ENCODE measurements around the gene KCNK10. TPM values are rescaled to one million over a fixed set of nuclear protein-coding genes. Genes with fewer than 3 reads are reported as not detected.

The KCNK10 gene
- total RNA-seq, 4 donors from 2014 or later: 0.02 TPM; not detected in 3

- intact Hi-C loops (cut with DNase I; ENCODE audit: low total_unique reads): no loop called here
- TF ChIP-seq POLR2A (IDR thresholded peaks at IDR 0.05): no peak
- TF ChIP-seq CTCF (IDR thresholded peaks at IDR 0.05): no peak
- WGBS, 2 donors: 60 to 69% methylated on average over 6 of the region's 6 CpGs
- no peak for DNase-seq (ENCODE audit: low spot score in 2 of 2)
- no peak overlapping the region for H3K4me3 ChIP-seq (ENCODE audit: low read depth, poor library complexity, severe bottlenecking)
Observed at GRCh38 chr14:88324930-88325329, 1.9 kb upstream of the KCNK10 start.

- DNase-seq (ENCODE audit: low spot score in 2 of 2): no peak
- WGBS, 2 donors: 57 to 84% methylated on average over 4 of the region's 4 CpGs
- TF ChIP-seq CTCF (IDR thresholded peaks at IDR 0.05): no peak
- intact Hi-C loops (cut with DNase I; ENCODE audit: low total_unique reads): no loop called here
- H3K4me3 ChIP-seq (ENCODE audit: low read depth, poor library complexity, severe bottlenecking): no peak overlapping the region
Observed at GRCh38 chr14:88324491-88324890, 1.4 kb upstream of the KCNK10 start.

- no peak overlapping the region for H3K4me3 ChIP-seq (ENCODE audit: low read depth, poor library complexity, severe bottlenecking)
- 1% methylated on average over 43 to 46 of the region's 69 CpGs for WGBS, 2 donors
- DNase-seq (ENCODE audit: low spot score in 2 of 2): no peak
- intact Hi-C loops (cut with DNase I; ENCODE audit: low total_unique reads): no loop called here
- TF ChIP-seq CTCF (IDR thresholded peaks at IDR 0.05) (no peak), POLR2A (IDR thresholded peaks at IDR 0.05) (no peak)
Observed at GRCh38 chr14:88323523-88324199, 592 bp upstream of the KCNK10 start.

GRCh38 chr14:88322504-88323085 is 474 bp downstream of the KCNK10 start:
- H3K4me3 ChIP-seq (ENCODE audit: low read depth, poor library complexity, severe bottlenecking): no peak overlapping the region
- no peak for DNase-seq (ENCODE audit: low spot score in 2 of 2)
- WGBS, 2 donors: 1 to 3% methylated on average over 26 of the region's 26 CpGs
- TF ChIP-seq POLR2A (IDR thresholded peaks at IDR 0.05) (no peak), CTCF (IDR thresholded peaks at IDR 0.05) (no peak)
- intact Hi-C loops (cut with DNase I; ENCODE audit: low total_unique reads): no loop called here

GRCh38 chr14:88321692-88322503 is 1.2 kb downstream of the KCNK10 start:
- TF ChIP-seq CTCF (IDR thresholded peaks at IDR 0.05) (no peak), POLR2A (IDR thresholded peaks at IDR 0.05) (no peak)
- intact Hi-C loops (cut with DNase I; ENCODE audit: low total_unique reads): no loop called here
- 15 to 19% methylated on average over 22 to 25 of the region's 25 CpGs for WGBS, 2 donors
- no peak for DNase-seq (ENCODE audit: low spot score in 2 of 2)
- no peak overlapping the region for H3K4me3 ChIP-seq (ENCODE audit: low read depth, poor library complexity, severe bottlenecking)

Data from lower leg skin (tissue), 4 donors.